T-helper 1 cell treated with Interleukin-12 subunit alpha and Interleukin-12 subunit beta and Interleukin-4 antibody, amounts not matched to agents 30 μg/mL and 1 μg/mL, for 36 hours (primary cell): ENCODE measurements around the gene PDLIM5.

Experiments used
- H3K27ac Mint-ChIP-seq: one replicate; pipeline ENCODE4 v1.8.0; 2021; ENCODE audit warnings: mild to moderate bottlenecking, mixed read lengths
- H3K27me3 Mint-ChIP-seq: one replicate; pipeline ENCODE4 v1.8.0; 2021; ENCODE audit warnings: low read depth, mixed read lengths
- H3K36me3 Mint-ChIP-seq: one replicate; pipeline ENCODE4 v1.8.0; 2021; ENCODE audit warnings: low read depth, mixed read lengths
- H3K4me1 Mint-ChIP-seq: one replicate; pipeline ENCODE4 v1.8.0; 2021; ENCODE audit warnings: low read depth, mixed read lengths
- H3K4me3 Mint-ChIP-seq: one replicate; pipeline ENCODE4 v1.8.0; 2021; ENCODE audit warnings: mild to moderate bottlenecking, moderate library complexity, mixed read lengths
- H3K9me3 Mint-ChIP-seq: one replicate; pipeline ENCODE4 v1.8.0; 2021; ENCODE audit warnings: mixed read lengths

The PDLIM5 gene

GRCh38 chr4:94530073-94530472 lies 78.3 kb downstream of the PDLIM5 start:
- H3K9me3 Mint-ChIP-seq = no peaks in the 10 kb centered on the region
- no peaks in the 10 kb centered on the region for H3K36me3 Mint-ChIP-seq
- H3K27me3 Mint-ChIP-seq = no peaks in the 10 kb centered on the region
- no peak overlapping the region for H3K4me3 Mint-ChIP-seq
- no peak overlapping the region for H3K27ac Mint-ChIP-seq
- no peaks in the 10 kb centered on the region for H3K4me1 Mint-ChIP-seq

DNA sequence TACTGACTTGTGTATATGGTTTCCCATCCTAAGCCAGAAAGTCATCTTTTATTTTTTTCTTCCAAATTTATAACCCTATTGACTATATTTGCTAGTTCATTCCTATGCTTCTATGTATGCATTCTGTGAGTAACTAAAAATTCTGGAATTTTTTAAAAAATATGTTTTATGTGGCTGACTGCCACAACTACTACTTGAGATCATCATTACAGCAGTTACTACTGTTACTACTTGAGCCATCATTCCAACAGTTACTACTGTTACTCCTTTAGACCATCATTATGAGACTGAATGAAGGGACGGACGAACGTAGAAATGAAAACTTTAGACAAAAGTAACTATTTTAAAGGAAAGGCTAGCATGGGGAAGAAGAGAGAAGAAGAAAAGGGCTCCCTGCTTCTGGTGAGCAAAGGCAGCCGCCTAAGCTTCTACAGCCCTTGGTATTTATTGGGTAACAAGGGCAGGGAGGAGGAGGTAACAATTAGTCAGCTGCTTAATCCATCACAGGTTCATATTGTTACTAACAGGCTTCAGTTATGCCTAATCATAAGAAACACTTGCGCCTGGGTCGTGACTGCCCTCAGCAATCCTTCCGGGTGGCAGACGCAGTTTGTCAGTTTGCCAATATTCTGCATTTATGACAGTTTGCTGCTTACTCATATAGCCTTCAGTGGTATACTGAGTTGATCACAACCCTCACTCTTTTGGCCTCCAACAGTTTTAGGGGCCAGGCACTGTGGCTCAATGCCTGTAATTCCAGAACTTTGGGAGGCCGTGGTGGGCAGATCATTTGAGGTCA lies 80.4 kb downstream of the PDLIM5 start:
- no peaks in the 10 kb centered on the region for H3K4me1 Mint-ChIP-seq
- no peaks in the 10 kb centered on the region for H3K27me3 Mint-ChIP-seq
- H3K27ac Mint-ChIP-seq = no peak overlapping the region
- no peaks in the 10 kb centered on the region for H3K36me3 Mint-ChIP-seq
- H3K9me3 Mint-ChIP-seq = no peaks in the 10 kb centered on the region
- H3K4me3 Mint-ChIP-seq = no peak overlapping the region

GRCh38 chr4:94533405-94534223 lies 81.9 kb downstream of the PDLIM5 start:
- Mint-ChIP-seq H3K9me3 (no peaks in the 10 kb centered on the region), H3K36me3 (no peaks in the 10 kb centered on the region), H3K4me3 (no peak overlapping the region), H3K4me1 (no peaks in the 10 kb centered on the region), H3K27me3 (no peaks in the 10 kb centered on the region), H3K27ac (no peak overlapping the region)

- H3K4me1 Mint-ChIP-seq = no peaks in the 10 kb centered on the region
- H3K9me3 Mint-ChIP-seq = no peaks in the 10 kb centered on the region
- no peak overlapping the region for H3K27ac Mint-ChIP-seq
- H3K4me3 Mint-ChIP-seq = no peak overlapping the region
- H3K36me3 Mint-ChIP-seq = no peaks in the 10 kb centered on the region
- no peaks in the 10 kb centered on the region for H3K27me3 Mint-ChIP-seq
Measured at GRCh38 chr4:94534401-94535312, 82.9 kb downstream of the PDLIM5 start.

- Mint-ChIP-seq H3K27me3 (no peaks in the 10 kb centered on the region), H3K27ac (no peak overlapping the region), H3K9me3 (no peaks in the 10 kb centered on the region), H3K4me3 (no peak overlapping the region), H3K36me3 (no peaks in the 10 kb centered on the region), H3K4me1 (no peaks in the 10 kb centered on the region)
Measured at GRCh38 chr4:94536049-94536448, 84.3 kb downstream of the PDLIM5 start.

GRCh38 chr4:94536649-94537469 lies 85.1 kb downstream of the PDLIM5 start:
- H3K27ac Mint-ChIP-seq = no peak overlapping the region
- H3K9me3 Mint-ChIP-seq = no peaks in the 10 kb centered on the region
- no peaks in the 10 kb centered on the region for H3K27me3 Mint-ChIP-seq
- H3K36me3 Mint-ChIP-seq = no peaks in the 10 kb centered on the region
- no peaks in the 10 kb centered on the region for H3K4me1 Mint-ChIP-seq
- H3K4me3 Mint-ChIP-seq = no peak overlapping the region

- Mint-ChIP-seq H3K27me3 (no peaks in the 10 kb centered on the region), H3K36me3 (no peaks in the 10 kb centered on the region), H3K4me3 (no peak overlapping the region), H3K27ac (no peak overlapping the region), H3K9me3 (no peaks in the 10 kb centered on the region), H3K4me1 (no peaks in the 10 kb centered on the region)
Measured at GRCh38 chr4:94537921-94538628, 86.3 kb downstream of the PDLIM5 start.

DNA sequence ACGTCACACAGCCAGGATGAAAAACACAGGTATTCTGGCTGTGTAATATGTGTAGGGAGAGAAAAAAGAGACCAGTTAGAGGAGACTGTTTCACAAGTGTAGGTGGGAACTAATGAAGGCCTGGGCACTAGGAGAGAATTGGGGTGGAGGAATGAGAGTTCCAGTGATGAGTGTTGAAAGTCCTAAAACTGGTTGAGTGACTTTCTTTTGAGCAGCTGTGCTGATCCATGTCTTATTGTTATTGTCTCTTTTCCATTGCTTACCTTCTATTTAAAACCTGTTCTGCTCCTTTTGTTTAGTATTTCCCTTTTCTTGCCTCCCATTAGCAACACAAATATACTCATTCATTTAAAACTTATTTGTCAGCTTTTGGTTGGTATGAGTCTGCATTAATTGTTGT lies 88.7 kb downstream of the PDLIM5 start:
- H3K36me3 Mint-ChIP-seq = no peaks in the 10 kb centered on the region
- H3K27ac Mint-ChIP-seq = no peak overlapping the region
- no peaks in the 10 kb centered on the region for H3K9me3 Mint-ChIP-seq
- no peak overlapping the region for H3K4me3 Mint-ChIP-seq
- H3K27me3 Mint-ChIP-seq = no peaks in the 10 kb centered on the region
- H3K4me1 Mint-ChIP-seq = no peaks in the 10 kb centered on the region

- H3K4me3 Mint-ChIP-seq = no peak overlapping the region
- H3K4me1 Mint-ChIP-seq = no peaks in the 10 kb centered on the region
- no peaks in the 10 kb centered on the region for H3K27me3 Mint-ChIP-seq
- H3K36me3 Mint-ChIP-seq = no peaks in the 10 kb centered on the region
- no peak overlapping the region for H3K27ac Mint-ChIP-seq
- no peaks in the 10 kb centered on the region for H3K9me3 Mint-ChIP-seq
Measured at GRCh38 chr4:94544811-94545210, 93.1 kb downstream of the PDLIM5 start.

DNA sequence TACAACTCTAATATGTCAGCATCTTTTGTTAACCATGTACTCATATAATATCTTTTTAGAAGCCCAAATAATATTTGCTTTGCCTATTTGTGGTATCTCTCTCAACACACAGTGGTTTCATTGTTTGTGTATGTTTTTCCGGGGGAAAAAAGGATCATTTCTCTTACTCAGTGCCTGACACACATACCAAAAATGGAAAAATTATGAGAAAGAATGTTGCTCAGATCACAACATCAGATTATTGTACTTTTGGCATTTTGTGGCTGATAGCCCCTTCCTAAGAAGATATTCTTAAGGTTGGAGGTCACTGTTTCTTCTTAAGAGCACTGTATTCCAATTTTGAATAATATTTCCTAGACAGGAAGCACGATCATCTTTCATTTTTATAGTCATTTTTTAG lies 93.6 kb downstream of the PDLIM5 start:
- no peak overlapping the region for H3K4me3 Mint-ChIP-seq
- H3K4me1 Mint-ChIP-seq = no peaks in the 10 kb centered on the region
- H3K9me3 Mint-ChIP-seq = no peaks in the 10 kb centered on the region
- H3K27ac Mint-ChIP-seq = no peak overlapping the region
- H3K36me3 Mint-ChIP-seq = no peaks in the 10 kb centered on the region
- no peaks in the 10 kb centered on the region for H3K27me3 Mint-ChIP-seq

- Mint-ChIP-seq H3K4me1 (no peaks in the 10 kb centered on the region), H3K27me3 (no peaks in the 10 kb centered on the region), H3K27ac (no peak overlapping the region)
Measured at GRCh38 chr4:94546949-94547348, 95.2 kb downstream of the PDLIM5 start.

DNA sequence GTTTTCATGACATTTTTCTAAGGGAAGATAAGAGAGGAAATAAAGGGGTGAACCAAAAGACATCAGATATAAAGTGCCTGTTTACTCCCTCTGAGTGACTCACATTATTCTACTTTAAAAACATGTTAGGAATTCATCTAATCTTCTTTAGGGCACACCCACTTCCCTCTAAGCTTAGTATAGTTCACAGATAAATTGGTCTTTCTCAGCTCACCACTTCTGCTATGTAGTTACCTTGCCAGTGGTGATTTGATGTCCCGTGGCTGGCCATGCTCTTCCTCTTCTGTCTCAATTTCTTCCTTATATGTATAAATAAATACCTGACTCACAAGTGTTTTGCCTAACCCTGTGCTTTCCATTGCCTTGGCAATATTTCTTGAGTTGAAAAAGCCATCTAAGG lies 96.8 kb downstream of the PDLIM5 start:
- no peaks in the 10 kb centered on the region for H3K4me1 Mint-ChIP-seq
- H3K9me3 Mint-ChIP-seq = no peaks in the 10 kb centered on the region
- H3K27me3 Mint-ChIP-seq = no peaks in the 10 kb centered on the region
- no peak overlapping the region for H3K4me3 Mint-ChIP-seq
- H3K27ac Mint-ChIP-seq = no peak overlapping the region
- no peaks in the 10 kb centered on the region for H3K36me3 Mint-ChIP-seq

More at GRCh38 chr4:94546949-94547348, 95.2 kb downstream of the PDLIM5 start:
- Mint-ChIP-seq H3K4me3 (no peak overlapping the region), H3K36me3 (no peaks in the 10 kb centered on the region), H3K9me3 (no peaks in the 10 kb centered on the region)

DNA sequence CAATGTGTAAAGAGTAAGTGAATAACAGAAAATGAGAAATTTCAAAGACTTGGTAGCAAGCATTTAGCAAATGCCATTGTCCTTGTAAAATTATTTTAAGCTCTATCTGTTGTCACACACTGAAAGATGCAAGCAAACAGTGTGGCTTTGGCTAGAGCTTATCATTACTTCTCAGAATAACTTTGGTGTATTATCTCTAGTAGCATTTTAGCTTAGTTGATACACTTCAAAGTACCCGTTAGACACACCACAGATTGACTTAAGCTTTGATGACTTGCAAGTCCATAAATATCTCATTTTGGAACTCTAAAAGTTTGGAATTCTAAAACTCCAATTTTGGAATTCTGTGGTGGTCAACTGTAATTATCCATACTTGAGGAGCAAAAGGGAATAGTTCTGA lies 98.6 kb downstream of the PDLIM5 start:
- H3K4me1 Mint-ChIP-seq = no peaks in the 10 kb centered on the region
- no peaks in the 10 kb centered on the region for H3K9me3 Mint-ChIP-seq
- no peaks in the 10 kb centered on the region for H3K36me3 Mint-ChIP-seq
- H3K27me3 Mint-ChIP-seq = no peaks in the 10 kb centered on the region
- H3K27ac Mint-ChIP-seq = no peak overlapping the region
- no peak overlapping the region for H3K4me3 Mint-ChIP-seq
